MM.1S (cell line): ENCODE measurements around the gene CTNNA3.

Experiments
- DNase-seq: peaks from one replicate; pipeline ENCODE4 v3.0.0-alpha.2; 2015
- H2AFZ ChIP-seq: fragments of 300-600 bp; sonication (generic); 2 replicates; pipeline ENCODE4 v1.6.0; 2016; ENCODE audit warnings: antibody characterized with exemption, low read length
- H3F3A ChIP-seq: fragments of 300-600 bp; sonication (generic); 2 replicates; pipeline ENCODE4 v1.6.1; 2016; ENCODE audit warnings: mild to moderate bottlenecking, antibody characterized with exemption, low read length, moderate library complexity, mixed read lengths; ENCODE audit not compliant: insufficient read depth
- H3K27ac ChIP-seq: fragments of 300-600 bp; sonication (generic); 2 replicates; pipeline ENCODE4 v1.5.1; 2016; ENCODE audit warnings: mild to moderate bottlenecking, low read length
- H3K27me3 ChIP-seq: fragments of 300-600 bp; sonication (generic); replicated peaks from 2 replicates; pipeline ENCODE4 v1.6.0; 2016; ENCODE audit warnings: low read length; ENCODE audit not compliant: insufficient read depth
- H3K36me3 ChIP-seq: fragments of 300-600 bp; sonication (generic); replicated peaks from 2 replicates; pipeline ENCODE4 v1.6.1; 2016; ENCODE audit warnings: mild to moderate bottlenecking, low read length, mixed read lengths; ENCODE audit not compliant: insufficient read depth
- H3K4me1 ChIP-seq: fragments of 300-600 bp; sonication (generic); 2 replicates; pipeline ENCODE4 v1.6.1; 2016; ENCODE audit warnings: low read length, mixed read lengths
- H3K4me2 ChIP-seq: fragments of 300-600 bp; sonication (generic); 2 replicates; pipeline ENCODE4 v1.6.0; 2016; ENCODE audit warnings: low read depth, low read length
- H3K4me3 ChIP-seq: fragments of 300-600 bp; sonication (generic); 2 replicates; pipeline ENCODE4 v1.5.1; 2016; ENCODE audit warnings: low read length, mixed read lengths
- H3K79me2 ChIP-seq: fragments of 300-600 bp; sonication (generic); 2 replicates; pipeline ENCODE4 v1.6.1; 2016; ENCODE audit warnings: mixed run types, low read length, mixed read lengths
- H3K9ac ChIP-seq: fragments of 300-600 bp; sonication (generic); 2 replicates; pipeline ENCODE4 v1.6.1; 2016; ENCODE audit warnings: low read length, mixed read lengths
- H3K9me2 ChIP-seq: fragments of 300-600 bp; sonication (generic); replicated peaks from 2 replicates; pipeline ENCODE4 v1.6.1; 2016; ENCODE audit warnings: mild to moderate bottlenecking, low read length, mixed read lengths; ENCODE audit not compliant: insufficient read depth
- H3K9me3 ChIP-seq: fragments of 300-600 bp; sonication (generic); replicated peaks from 2 replicates; pipeline ENCODE4 v1.6.1; 2016; ENCODE audit warnings: mild to moderate bottlenecking, low read length, mixed read lengths; ENCODE audit not compliant: insufficient read depth
- H4K20me1 ChIP-seq: fragments of 300-600 bp; sonication (generic); 2 replicates; pipeline ENCODE4 v1.6.1; 2016; ENCODE audit warnings: mild to moderate bottlenecking, low read length, moderate library complexity, mixed read lengths; ENCODE audit not compliant: insufficient read depth
- CTCF ChIP-seq: fragments of 300-600 bp; sonication (generic); IDR thresholded peaks from 2 replicates; pipeline ENCODE4 v1.5.1; 2016; ENCODE audit warnings: antibody characterized with exemption, low read length, mixed read lengths
- EZH2 ChIP-seq: fragments of 300-600 bp; sonication (generic); optimal IDR thresholded peaks from 2 replicates; pipeline ENCODE3; 2017; ENCODE audit warnings: low read depth, mild to moderate bottlenecking, antibody characterized with exemption, low read length, mixed read lengths
- EZH2phosphoT487 ChIP-seq: fragments of 300-600 bp; sonication (generic); IDR thresholded peaks from 2 replicates; pipeline ENCODE4 v1.6.1; 2018; ENCODE audit warnings: antibody characterized with exemption, low read length

CTNNA3 gene

GRCh38 chr10:67587771-67588170, 108.2 kb downstream of the CTNNA3 start:
- Histone ChIP-seq H3K36me3 (no peaks in the 10 kb centered on the region), H3F3A (no peaks in the 10 kb centered on the region), H3K27me3 (no peaks in the 10 kb centered on the region), H3K27ac (no peak overlapping the region), H3K9me3 (no peaks in the 10 kb centered on the region), H3K4me2 (no peak overlapping the region), H3K9ac (no peak overlapping the region), H3K9me2 (no peaks in the 10 kb centered on the region), H4K20me1 (no peaks in the 10 kb centered on the region), H3K4me3 (no peak overlapping the region), H3K4me1 (no peaks in the 10 kb centered on the region), H2AFZ (no peak overlapping the region), H3K79me2 (no peaks in the 10 kb centered on the region)
- TF ChIP-seq EZH2 (no peak), EZH2phosphoT487 (no peak), CTCF (no peak)
- DNase-seq, result no peak

GRCh38 chr10:67575532-67575931, 120.5 kb downstream of the CTNNA3 start:
- Histone ChIP-seq H4K20me1 (no peaks in the 10 kb centered on the region), H3K4me1 (no peaks in the 10 kb centered on the region), H3K9ac (no peak overlapping the region), H3K79me2 (no peaks in the 10 kb centered on the region), H3K27me3 (no peaks in the 10 kb centered on the region), H3K9me3 (no peaks in the 10 kb centered on the region), H3K36me3 (no peaks in the 10 kb centered on the region), H2AFZ (no peak overlapping the region), H3K4me3 (no peak overlapping the region), H3F3A (no peaks in the 10 kb centered on the region), H3K9me2 (no peaks in the 10 kb centered on the region), H3K27ac (no peak overlapping the region), H3K4me2 (no peak overlapping the region)
- TF ChIP-seq CTCF, result no peak
- TF ChIP-seq EZH2phosphoT487, result no peak
- TF ChIP-seq EZH2, result no peak
- DNase-seq, result no peak

GRCh38 chr10:67573484-67573883, 122.5 kb downstream of the CTNNA3 start:
- no peaks in the 10 kb centered on the region for H3K4me1 ChIP-seq
- no peak overlapping the region for H3K9ac ChIP-seq
- H3K27ac ChIP-seq, result no peak overlapping the region
- H3K4me3 ChIP-seq, result no peak overlapping the region
- H3K9me3 ChIP-seq, result no peaks in the 10 kb centered on the region
- no peak for TF ChIP-seq EZH2
- TF ChIP-seq EZH2phosphoT487, result no peak
- TF ChIP-seq CTCF, result no peak
- H3F3A ChIP-seq, result no peaks in the 10 kb centered on the region
- H2AFZ ChIP-seq, result no peak overlapping the region
- no peak for DNase-seq
- H3K79me2 ChIP-seq, result no peaks in the 10 kb centered on the region
- no peaks in the 10 kb centered on the region for H3K36me3 ChIP-seq
- H3K9me2 ChIP-seq, result no peaks in the 10 kb centered on the region
- no peaks in the 10 kb centered on the region for H3K27me3 ChIP-seq
- H4K20me1 ChIP-seq, result no peaks in the 10 kb centered on the region
- no peak overlapping the region for H3K4me2 ChIP-seq
